Endothelial cell (in vitro differentiated cells): Measurements from ENCODE around the gene TNFAIP8. TPM values are rescaled to one million over a fixed set of nuclear protein-coding genes. Genes with fewer than 3 reads are reported as not detected.

Experiments
- DNase-seq: peaks from one replicate; pipeline ENCODE4 v3.0.0; 2021; ENCODE audit warnings: low spot score
- H3K27ac Mint-ChIP-seq: one replicate; pipeline ENCODE4 v1.8.0; 2021; ENCODE audit warnings: mixed read lengths, inconsistent platforms; ENCODE audit not compliant: unreplicated experiment
- H3K27me3 Mint-ChIP-seq: one replicate; pipeline ENCODE4 v1.8.0; 2021; ENCODE audit warnings: mild to moderate bottlenecking, moderate library complexity, mixed read lengths, inconsistent platforms; ENCODE audit not compliant: unreplicated experiment
- H3K36me3 Mint-ChIP-seq: one replicate; pipeline ENCODE4 v1.8.0; 2021; ENCODE audit warnings: mild to moderate bottlenecking, low read depth, mixed read lengths, inconsistent platforms; ENCODE audit not compliant: unreplicated experiment
- H3K4me1 Mint-ChIP-seq: one replicate; pipeline ENCODE4 v1.8.0; 2021; ENCODE audit warnings: mild to moderate bottlenecking, mixed read lengths, inconsistent platforms; ENCODE audit not compliant: unreplicated experiment
- H3K4me3 Mint-ChIP-seq: one replicate; pipeline ENCODE4 v1.8.0; 2021; ENCODE audit warnings: mild to moderate bottlenecking, mixed read lengths, inconsistent platforms; ENCODE audit not compliant: unreplicated experiment
- H3K9me3 Mint-ChIP-seq: one replicate; pipeline ENCODE4 v1.8.0; 2021; ENCODE audit warnings: mixed read lengths, inconsistent platforms; ENCODE audit not compliant: unreplicated experiment
- CTCF ChIP-seq: fragments of 200-600 bp; sonication (generic); IDR thresholded peaks from one replicate; pipeline ENCODE4 v1.5.0; 2021; ENCODE audit warnings: antibody characterized with exemption; ENCODE audit not compliant: unreplicated experiment
- total RNA-seq: library from RNA; stranded (reverse); fragmentation: NEBNext Ultra II Directional; extraction: Animal tissue kit (Norgen Biotek cat#: 25700); gene quantifications from one replicate; pipeline ENCODE4 v1.2.1, GENCODE V29; 2021; ENCODE audit not compliant: unreplicated experiment

TNFAIP8 gene
- total RNA-seq, 1 donor from 2014 or later = 7.9 TPM

- no peak overlapping the region for H3K4me3 Mint-ChIP-seq
- TF ChIP-seq CTCF = no peak
- no peak overlapping the region for H3K27ac Mint-ChIP-seq
- no peaks in the 10 kb centered on the region for H3K9me3 Mint-ChIP-seq
- peaks cover 3% of the 10 kb centered on the region for H3K4me1 Mint-ChIP-seq
- H3K36me3 Mint-ChIP-seq = no peaks in the 10 kb centered on the region
- peaks cover 2% of the 10 kb centered on the region for H3K27me3 Mint-ChIP-seq
- no peak for DNase-seq
These were observed 14.1 kb upstream of the TNFAIP8 start for GRCh38 chr5:119341452-119342349.

- H3K4me1 Mint-ChIP-seq = peaks cover 3% of the 10 kb centered on the region
- H3K36me3 Mint-ChIP-seq = no peaks in the 10 kb centered on the region
- no peaks in the 10 kb centered on the region for H3K9me3 Mint-ChIP-seq
- DNase-seq = no peak
- H3K4me3 Mint-ChIP-seq = no peak overlapping the region
- no peak for TF ChIP-seq CTCF
- H3K27ac Mint-ChIP-seq = no peak overlapping the region
- peaks cover 2% of the 10 kb centered on the region for H3K27me3 Mint-ChIP-seq
These were observed 13.4 kb upstream of the TNFAIP8 start for GRCh38 chr5:119342406-119342805.

GRCh38 chr5:119343052-119343451 lies 12.8 kb upstream of the TNFAIP8 start:
- no peak for DNase-seq
- Mint-ChIP-seq H3K9me3 (no peaks in the 10 kb centered on the region), H3K4me1 (peaks cover under 1% of the 10 kb centered on the region), H3K36me3 (no peaks in the 10 kb centered on the region), H3K27me3 (peaks cover 1% of the 10 kb centered on the region), H3K4me3 (no peak overlapping the region), H3K27ac (no peak overlapping the region)
- TF ChIP-seq CTCF = no peak

GRCh38 chr5:119343766-119344165 lies 12.1 kb upstream of the TNFAIP8 start:
- DNase-seq = no peak
- Mint-ChIP-seq H3K4me1 (no peaks in the 10 kb centered on the region), H3K27ac (no peak overlapping the region), H3K4me3 (no peak overlapping the region), H3K36me3 (no peaks in the 10 kb centered on the region), H3K9me3 (no peaks in the 10 kb centered on the region), H3K27me3 (peaks cover 3% of the 10 kb centered on the region)
- TF ChIP-seq CTCF = no peak

- Mint-ChIP-seq H3K36me3 (no peaks in the 10 kb centered on the region), H3K27ac (no peak overlapping the region), H3K27me3 (peaks cover 5% of the 10 kb centered on the region), H3K9me3 (no peaks in the 10 kb centered on the region), H3K4me1 (no peaks in the 10 kb centered on the region), H3K4me3 (no peak overlapping the region)
- DNase-seq = no peak
- no peak for TF ChIP-seq CTCF
These were observed 11.6 kb upstream of the TNFAIP8 start for GRCh38 chr5:119344231-119344630.
